Right atrium auricular region (tissue), 2 donors: ENCODE results near the gene SLC22A4. TPM values are rescaled to one million over a fixed set of nuclear protein-coding genes. Genes with fewer than 3 reads are reported as not detected.

Experiments
- DNase-seq: peaks from one replicate; pipeline ENCODE4 v3.0.0-alpha.2; 2019; ENCODE audit warnings: low spot score
- H3K27ac ChIP-seq, 2 donors: fragments of 200-600 bp; sonication (generic); 1 replicate in 1 of 2; 2 replicates in 1 of 2; pipeline ENCODE4 v1.5.1; 2016 to 2019
- H3K27me3 ChIP-seq, 2 donors: fragments of 200-600 bp; sonication (generic); one replicate each; pipeline versions ENCODE4 v1.5.1 to v1.6.0; 2017 to 2019
- H3K36me3 ChIP-seq: fragments of 200-600 bp; sonication (generic); one replicate; pipeline ENCODE4 v1.5.1; 2016
- H3K4me1 ChIP-seq, 2 donors: fragments of 200-600 bp; sonication (generic); one replicate each; pipeline versions ENCODE4 v1.5.1 to v1.6.0; 2017 to 2019
- H3K4me3 ChIP-seq, 2 donors: fragments of 200-600 bp; sonication (generic); 1 replicate in 1 of 2; 2 replicates in 1 of 2; pipeline ENCODE4 v1.5.1; 2017 to 2019; ENCODE audit warnings: mild to moderate bottlenecking in 1 of 2, moderate library complexity in 1 of 2
- H3K9me3 ChIP-seq, 2 donors: fragments of 200-600 bp; sonication (generic); one replicate each; pipeline ENCODE4 v1.5.1; 2019
- total RNA-seq, 2 donors: library from RNA; depleted of rRNA; stranded (reverse); fragments of >200 nt; gene quantifications; one replicate each; pipeline ENCODE4 v1.1.0, GENCODE V29; 2016
- TF ChIP-seq, protein P1 (sequence below), 2 donors: fragments of 200-600 bp; sonication (generic); IDR thresholded peaks; one replicate each; pipeline ENCODE4 v1.5.1; 2019; ENCODE audit warnings: antibody characterized with exemption in 2 of 2

The SLC22A4 gene
- 1 to 10 TPM; 1.5 to 2.8 TPM for total RNA-seq

- Histone ChIP-seq H3K4me3 (peak within 1 kb of the TSS; percentile 56 to 58), H3K36me3 (no peaks in the 10 kb centered on the region), H3K27ac (peak within 1 kb of the TSS; percentile 93 to 99), H3K9me3 (no peaks in the 10 kb centered on the region), H3K4me1 (peaks cover 0 to 34% of the 10 kb centered on the region in 2 donors), H3K27me3 (no peaks in the 10 kb centered on the region)
- DNase-seq = peak; percentile 95
- TF ChIP-seq, protein P1, sequence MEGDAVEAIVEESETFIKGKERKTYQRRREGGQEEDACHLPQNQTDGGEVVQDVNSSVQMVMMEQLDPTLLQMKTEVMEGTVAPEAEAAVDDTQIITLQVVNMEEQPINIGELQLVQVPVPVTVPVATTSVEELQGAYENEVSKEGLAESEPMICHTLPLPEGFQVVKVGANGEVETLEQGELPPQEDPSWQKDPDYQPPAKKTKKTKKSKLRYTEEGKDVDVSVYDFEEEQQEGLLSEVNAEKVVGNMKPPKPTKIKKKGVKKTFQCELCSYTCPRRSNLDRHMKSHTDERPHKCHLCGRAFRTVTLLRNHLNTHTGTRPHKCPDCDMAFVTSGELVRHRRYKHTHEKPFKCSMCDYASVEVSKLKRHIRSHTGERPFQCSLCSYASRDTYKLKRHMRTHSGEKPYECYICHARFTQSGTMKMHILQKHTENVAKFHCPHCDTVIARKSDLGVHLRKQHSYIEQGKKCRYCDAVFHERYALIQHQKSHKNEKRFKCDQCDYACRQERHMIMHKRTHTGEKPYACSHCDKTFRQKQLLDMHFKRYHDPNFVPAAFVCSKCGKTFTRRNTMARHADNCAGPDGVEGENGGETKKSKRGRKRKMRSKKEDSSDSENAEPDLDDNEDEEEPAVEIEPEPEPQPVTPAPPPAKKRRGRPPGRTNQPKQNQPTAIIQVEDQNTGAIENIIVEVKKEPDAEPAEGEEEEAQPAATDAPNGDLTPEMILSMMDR (IDR thresholded peaks at IDR 0.05) = no peak
These were observed at the start of gene SLC22A4 for GRCh38 chr5:132293992-132294727. SLC22A4 (plus strand) TSS chr5:132294394; CDS start chr5:132294617, 223 bp downstream.

- Histone ChIP-seq H3K4me3 (no peak overlapping the region), H3K27me3 (no peaks in the 10 kb centered on the region), H3K27ac (no peak overlapping the region), H3K36me3 (no peaks in the 10 kb centered on the region), H3K4me1 (no peaks in the 10 kb centered on the region), H3K9me3 (peaks cover 0 to 22% of the 10 kb centered on the region in 2 donors)
- TF ChIP-seq, protein P1 (IDR thresholded peaks at IDR 0.05) = no peak
- no peak for DNase-seq
These were observed 48.6 kb upstream of the SLC22A4 start for GRCh38 chr5:132245593-132245992.

- H3K36me3 ChIP-seq = no peaks in the 10 kb centered on the region
- peaks cover 0 to 22% of the 10 kb centered on the region in 2 donors for H3K9me3 ChIP-seq
- H3K4me3 ChIP-seq = no peak overlapping the region
- H3K27ac ChIP-seq = no peak overlapping the region
- TF ChIP-seq, protein P1 (IDR thresholded peaks at IDR 0.05) = no peak
- no peaks in the 10 kb centered on the region for H3K4me1 ChIP-seq
- H3K27me3 ChIP-seq = no peaks in the 10 kb centered on the region
- DNase-seq = no peak
These were observed 47.4 kb upstream of the SLC22A4 start for GRCh38 chr5:132246806-132247205.

GRCh38 chr5:132250547-132250946 lies 43.6 kb upstream of the SLC22A4 start:
- peaks cover 0 to 18% of the 10 kb centered on the region in 2 donors for H3K4me1 ChIP-seq
- TF ChIP-seq, protein P1 (IDR thresholded peaks at IDR 0.05) = no peak
- H3K27me3 ChIP-seq = no peaks in the 10 kb centered on the region
- no peak for DNase-seq
- no peak overlapping the region for H3K27ac ChIP-seq
- peaks cover 0 to 13% of the 10 kb centered on the region in 2 donors for H3K9me3 ChIP-seq
- H3K4me3 ChIP-seq = no peak overlapping the region
- no peaks in the 10 kb centered on the region for H3K36me3 ChIP-seq

- H3K9me3 ChIP-seq = peaks cover 0 to 10% of the 10 kb centered on the region in 2 donors
- peaks cover 0 to 20% of the 10 kb centered on the region in 2 donors for H3K4me1 ChIP-seq
- no peak overlapping the region for H3K4me3 ChIP-seq
- TF ChIP-seq, protein P1 (IDR thresholded peaks at IDR 0.05) = no peak
- no peak for DNase-seq
- no peaks in the 10 kb centered on the region for H3K27me3 ChIP-seq
- no peak overlapping the region for H3K27ac ChIP-seq
- no peaks in the 10 kb centered on the region for H3K36me3 ChIP-seq
These were observed 42.9 kb upstream of the SLC22A4 start for GRCh38 chr5:132251220-132251725.
